Measurements from ENCODE around the gene CNTNAP2.

The CNTNAP2 gene

GRCh38 chr7:147474862-147475261 lies 1358.3 kb downstream of the CNTNAP2 start:
- H3K4me3 Mint-ChIP-seq: no peak overlapping the region
- H3K36me3 Mint-ChIP-seq (ENCODE audit: low read depth): no peaks in the 10 kb centered on the region
- H3K9me3 Mint-ChIP-seq: peaks cover 35% of the 10 kb centered on the region
- no peak for DNase-seq (ENCODE audit: low spot score)
- H3K4me1 Mint-ChIP-seq (ENCODE audit: low read depth): no peaks in the 10 kb centered on the region
- no peaks in the 10 kb centered on the region for H3K27me3 Mint-ChIP-seq (ENCODE audit: low read depth)
- H3K27ac Mint-ChIP-seq: no peak overlapping the region

- DNase-seq (ENCODE audit: low spot score): no peak
- H3K36me3 Mint-ChIP-seq (ENCODE audit: low read depth): no peaks in the 10 kb centered on the region
- no peaks in the 10 kb centered on the region for H3K27me3 Mint-ChIP-seq (ENCODE audit: low read depth)
- H3K9me3 Mint-ChIP-seq: peaks cover 27% of the 10 kb centered on the region
- no peaks in the 10 kb centered on the region for H3K4me1 Mint-ChIP-seq (ENCODE audit: low read depth)
- no peak overlapping the region for H3K4me3 Mint-ChIP-seq
- no peak overlapping the region for H3K27ac Mint-ChIP-seq
Measured at GRCh38 chr7:147477526-147477925, 1360.9 kb downstream of the CNTNAP2 start.

GRCh38 chr7:147478796-147479195 lies 1362.2 kb downstream of the CNTNAP2 start:
- Mint-ChIP-seq H3K27me3 (ENCODE audit: low read depth) (no peaks in the 10 kb centered on the region), H3K36me3 (ENCODE audit: low read depth) (no peaks in the 10 kb centered on the region), H3K4me1 (ENCODE audit: low read depth) (no peaks in the 10 kb centered on the region), H3K27ac (no peak overlapping the region), H3K4me3 (no peak overlapping the region), H3K9me3 (peaks cover 25% of the 10 kb centered on the region)
- no peak for DNase-seq (ENCODE audit: low spot score)

GRCh38 chr7:147483634-147484292 lies 1367.2 kb downstream of the CNTNAP2 start:
- peaks cover 32% of the 10 kb centered on the region for H3K9me3 Mint-ChIP-seq
- H3K4me3 Mint-ChIP-seq: no peak overlapping the region
- H3K27ac Mint-ChIP-seq: no peak overlapping the region
- no peaks in the 10 kb centered on the region for H3K36me3 Mint-ChIP-seq (ENCODE audit: low read depth)
- H3K27me3 Mint-ChIP-seq (ENCODE audit: low read depth): no peaks in the 10 kb centered on the region
- no peaks in the 10 kb centered on the region for H3K4me1 Mint-ChIP-seq (ENCODE audit: low read depth)
- no peak for DNase-seq (ENCODE audit: low spot score)

GRCh38 chr7:147485660-147486210 lies 1369.1 kb downstream of the CNTNAP2 start:
- Mint-ChIP-seq H3K4me1 (ENCODE audit: low read depth) (no peaks in the 10 kb centered on the region), H3K9me3 (peaks cover 33% of the 10 kb centered on the region), H3K27me3 (ENCODE audit: low read depth) (no peaks in the 10 kb centered on the region), H3K4me3 (no peak overlapping the region), H3K27ac (no peak overlapping the region), H3K36me3 (ENCODE audit: low read depth) (no peaks in the 10 kb centered on the region)
- DNase-seq (ENCODE audit: low spot score): no peak

- peaks cover 25% of the 10 kb centered on the region for H3K9me3 Mint-ChIP-seq
- H3K4me1 Mint-ChIP-seq (ENCODE audit: low read depth): no peaks in the 10 kb centered on the region
- no peaks in the 10 kb centered on the region for H3K36me3 Mint-ChIP-seq (ENCODE audit: low read depth)
- DNase-seq (ENCODE audit: low spot score): no peak
- H3K27ac Mint-ChIP-seq: no peak overlapping the region
- no peaks in the 10 kb centered on the region for H3K27me3 Mint-ChIP-seq (ENCODE audit: low read depth)
- H3K4me3 Mint-ChIP-seq: no peak overlapping the region
Measured at GRCh38 chr7:147492606-147493005, 1376.0 kb downstream of the CNTNAP2 start.

GRCh38 chr7:147496209-147496608 lies 1379.6 kb downstream of the CNTNAP2 start:
- no peaks in the 10 kb centered on the region for H3K4me1 Mint-ChIP-seq (ENCODE audit: low read depth)
- peaks cover 26% of the 10 kb centered on the region for H3K9me3 Mint-ChIP-seq
- no peaks in the 10 kb centered on the region for H3K36me3 Mint-ChIP-seq (ENCODE audit: low read depth)
- DNase-seq (ENCODE audit: low spot score): no peak
- no peaks in the 10 kb centered on the region for H3K27me3 Mint-ChIP-seq (ENCODE audit: low read depth)
- no peak overlapping the region for H3K4me3 Mint-ChIP-seq
- no peak overlapping the region for H3K27ac Mint-ChIP-seq

GRCh38 chr7:147497246-147497645 lies 1380.6 kb downstream of the CNTNAP2 start:
- no peak overlapping the region for H3K4me3 Mint-ChIP-seq
- no peaks in the 10 kb centered on the region for H3K36me3 Mint-ChIP-seq (ENCODE audit: low read depth)

GRCh38 chr7:147498081-147498480 lies 1381.5 kb downstream of the CNTNAP2 start:
- no peaks in the 10 kb centered on the region for H3K27me3 Mint-ChIP-seq (ENCODE audit: low read depth)
- no peak overlapping the region for H3K27ac Mint-ChIP-seq
- H3K4me1 Mint-ChIP-seq (ENCODE audit: low read depth): no peaks in the 10 kb centered on the region
- H3K36me3 Mint-ChIP-seq (ENCODE audit: low read depth): no peaks in the 10 kb centered on the region
- no peak for DNase-seq (ENCODE audit: low spot score)
- peaks cover 26% of the 10 kb centered on the region for H3K9me3 Mint-ChIP-seq
- H3K4me3 Mint-ChIP-seq: no peak overlapping the region

More at GRCh38 chr7:147497246-147497645, 1380.6 kb downstream of the CNTNAP2 start:
- H3K4me1 Mint-ChIP-seq (ENCODE audit: low read depth): no peaks in the 10 kb centered on the region
- peaks cover 24% of the 10 kb centered on the region for H3K9me3 Mint-ChIP-seq
- DNase-seq (ENCODE audit: low spot score): no peak
- H3K27me3 Mint-ChIP-seq (ENCODE audit: low read depth): no peaks in the 10 kb centered on the region
- no peak overlapping the region for H3K27ac Mint-ChIP-seq

GRCh38 chr7:147509035-147509501 lies 1392.5 kb downstream of the CNTNAP2 start:
- Mint-ChIP-seq H3K27me3 (ENCODE audit: low read depth) (no peaks in the 10 kb centered on the region), H3K27ac (no peak overlapping the region), H3K9me3 (peaks cover 28% of the 10 kb centered on the region), H3K4me3 (no peak overlapping the region), H3K4me1 (ENCODE audit: low read depth) (no peaks in the 10 kb centered on the region), H3K36me3 (ENCODE audit: low read depth) (no peaks in the 10 kb centered on the region)
- DNase-seq (ENCODE audit: low spot score): no peak

GRCh38 chr7:147509541-147510200 lies 1393.1 kb downstream of the CNTNAP2 start:
- H3K4me3 Mint-ChIP-seq: no peak overlapping the region
- H3K27me3 Mint-ChIP-seq (ENCODE audit: low read depth): no peaks in the 10 kb centered on the region
- H3K4me1 Mint-ChIP-seq (ENCODE audit: low read depth): no peaks in the 10 kb centered on the region
- H3K27ac Mint-ChIP-seq: no peak overlapping the region
- no peaks in the 10 kb centered on the region for H3K36me3 Mint-ChIP-seq (ENCODE audit: low read depth)
- DNase-seq (ENCODE audit: low spot score): no peak
- peaks cover 29% of the 10 kb centered on the region for H3K9me3 Mint-ChIP-seq

GRCh38 chr7:147510201-147510542 lies 1393.6 kb downstream of the CNTNAP2 start:
- H3K4me3 Mint-ChIP-seq: no peak overlapping the region
- no peaks in the 10 kb centered on the region for H3K4me1 Mint-ChIP-seq (ENCODE audit: low read depth)
- H3K27ac Mint-ChIP-seq: no peak overlapping the region
- H3K9me3 Mint-ChIP-seq: peaks cover 33% of the 10 kb centered on the region
- no peak for DNase-seq (ENCODE audit: low spot score)
- no peaks in the 10 kb centered on the region for H3K36me3 Mint-ChIP-seq (ENCODE audit: low read depth)
- no peaks in the 10 kb centered on the region for H3K27me3 Mint-ChIP-seq (ENCODE audit: low read depth)

GRCh38 chr7:147510923-147511322 lies 1394.3 kb downstream of the CNTNAP2 start:
- peaks cover 30% of the 10 kb centered on the region for H3K9me3 Mint-ChIP-seq
- no peak for DNase-seq (ENCODE audit: low spot score)
- H3K4me1 Mint-ChIP-seq (ENCODE audit: low read depth): no peaks in the 10 kb centered on the region

GRCh38 chr7:147513451-147513850 lies 1396.8 kb downstream of the CNTNAP2 start:
- Mint-ChIP-seq H3K4me3 (no peak overlapping the region), H3K4me1 (ENCODE audit: low read depth) (no peaks in the 10 kb centered on the region), H3K27me3 (ENCODE audit: low read depth) (no peaks in the 10 kb centered on the region), H3K9me3 (peaks cover 14% of the 10 kb centered on the region), H3K27ac (no peak overlapping the region), H3K36me3 (ENCODE audit: low read depth) (no peaks in the 10 kb centered on the region)
- DNase-seq (ENCODE audit: low spot score): no peak

More at GRCh38 chr7:147510923-147511322, 1394.3 kb downstream of the CNTNAP2 start:
- Mint-ChIP-seq H3K27me3 (ENCODE audit: low read depth) (no peaks in the 10 kb centered on the region), H3K27ac (no peak overlapping the region), H3K36me3 (ENCODE audit: low read depth) (no peaks in the 10 kb centered on the region), H3K4me3 (no peak overlapping the region)
